ENCODE results near the gene SYNE2. TPM values are rescaled to one million over a fixed set of nuclear protein-coding genes. Genes with fewer than 3 reads are reported as not detected.
A peak's percentile ranks its signal among the peaks of the same experiment; 100 is the strongest.

Gene SYNE2
- total and polyA plus RNA-seq, 2 of the 8 experiments (the other 6 are each of a cell fraction or from before 2014, with no cell fraction given) = 32.6 to 46.1 TPM

DNA sequence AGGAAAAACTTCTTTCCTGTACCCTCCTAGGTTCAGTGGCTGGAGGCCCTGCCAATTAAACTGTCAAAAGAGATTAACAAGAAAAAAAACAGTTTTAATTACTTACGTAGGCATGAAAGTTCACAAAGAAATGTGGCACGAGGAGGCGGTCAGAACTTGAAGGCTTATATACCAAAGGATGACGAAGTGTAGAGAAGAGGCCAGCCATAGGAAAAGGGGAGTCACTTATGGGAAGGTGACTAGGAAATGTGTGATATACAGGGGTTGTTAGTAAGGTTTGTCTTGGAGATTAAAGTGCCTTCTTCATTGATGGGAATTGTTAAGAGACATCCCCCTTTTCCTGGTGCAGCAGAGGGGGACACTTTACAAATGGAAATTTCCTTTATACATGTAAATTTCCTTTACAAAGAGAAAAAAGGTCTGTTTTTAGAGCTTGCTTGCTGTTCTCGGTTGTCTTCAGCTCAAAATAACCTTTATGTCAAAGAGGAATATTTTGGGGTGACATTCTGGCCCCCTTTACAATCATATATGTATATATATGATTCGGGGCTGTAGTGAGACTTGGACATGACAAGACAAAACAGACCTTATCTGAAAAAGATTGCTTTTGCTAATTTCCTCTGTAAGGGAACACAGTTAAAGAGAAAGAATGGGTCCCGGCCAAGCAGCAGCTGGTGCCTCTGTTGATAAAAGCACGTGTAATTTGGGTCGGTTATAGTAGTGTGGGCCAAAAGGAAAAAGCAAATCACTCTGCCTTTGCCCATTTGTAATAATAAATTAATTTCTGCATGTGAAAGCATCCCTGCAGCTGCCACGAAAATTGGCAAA lies 38.6 kb downstream of the SYNE2 start (continued):
- 0 out of 3 replicates have a peak, but pooled peaks of 1 of the 2 experiments have one; percentile 35 for TF ChIP-seq POLR2A (IDR thresholded peaks at IDR 0.05; ENCODE audit: control extremely low read depth in 1 of 2, low read depth in 2 of 2, low read length in 2 of 2)
- TF ChIP-seq SUZ12 (IDR thresholded peaks at IDR 0.05; ENCODE audit: low read length) = no peak
- no peak for TF ChIP-seq KDM5A (IDR thresholded peaks at IDR 0.05; ENCODE audit: low read length)
- TF ChIP-seq HDAC2 (IDR thresholded peaks at IDR 0.05; ENCODE audit: borderline replicate concordance in 1 of 2, low read depth in 2 of 2, low read length in 2 of 2) = no peak; a peak in 1 of 4 replicates
- TF ChIP-seq TBP (IDR thresholded peaks at IDR 0.05; ENCODE audit: low read depth, low read length) = no peak
- no peak for TF ChIP-seq RNF2 (IDR thresholded peaks at IDR 0.05; ENCODE audit: borderline replicate concordance, low read depth, low read length, missing control alignments, poor library complexity, severe bottlenecking)
- no peak for TF ChIP-seq CBX5 (IDR thresholded peaks at IDR 0.05; ENCODE audit: low read depth, low read length)
- no peak for TF ChIP-seq SP4 (IDR thresholded peaks at IDR 0.05; ENCODE audit: low read length)
- no peak for TF ChIP-seq MAFK (IDR thresholded peaks at IDR 0.05; ENCODE audit: low read depth, low read length)
- TF ChIP-seq SP1 (IDR thresholded peaks at IDR 0.05; ENCODE audit: low read depth, low read length) = peak; percentile 63; the same call in 1 of the 2 replicates
- no peak for TF ChIP-seq SIRT6 (IDR thresholded peaks at IDR 0.05; ENCODE audit: low read length)
- TF ChIP-seq RBBP5 (IDR thresholded peaks at IDR 0.05; ENCODE audit: borderline replicate concordance, low read depth, low read length) = no peak
- no peak for TF ChIP-seq PHF8 (conservative IDR thresholded peaks at IDR 0.05; ENCODE audit: low read depth, low read length)
- no peak for TF ChIP-seq HDAC6 (IDR thresholded peaks at IDR 0.05; ENCODE audit: low read depth, low read length)
- no peak for TF ChIP-seq CREB1 (IDR thresholded peaks at IDR 0.05)
- TF ChIP-seq GABPA (IDR thresholded peaks at IDR 0.05; ENCODE audit: borderline replicate concordance, insufficient read depth, low read length) = no peak
- TF ChIP-seq GTF2F1 (IDR thresholded peaks at IDR 0.05; ENCODE audit: borderline replicate concordance, low read depth, low read length) = no peak
- TF ChIP-seq NANOG (IDR thresholded peaks at IDR 0.05; ENCODE audit: insufficient read depth, low read depth, low read length, poor library complexity, severe bottlenecking) = peak; percentile 55
- no peak for TF ChIP-seq TAF7 (optimal IDR thresholded peaks at IDR 0.05; ENCODE audit: borderline replicate concordance, low read depth, low read length)
- TF ChIP-seq ATF2 (IDR thresholded peaks at IDR 0.05; ENCODE audit: low read length) = no peak
- TF ChIP-seq ASH2L (IDR thresholded peaks at IDR 0.05; ENCODE audit: low read length) = peak; percentile 43
- 0 out of 2 replicates have a peak, but pooled peaks have one; percentile 34 for TF ChIP-seq E2F6 (IDR thresholded peaks at IDR 0.05)

Data from H1 (cell line).